GM12892 (cell line): Measurements from ENCODE around the gene SLC1A3.

ENCODE experiments used
- POLR2A ChIP-seq: IDR thresholded peaks from 2 replicates; pipeline ENCODE4 v1.6.1; 2011; ENCODE audit warnings: low read depth, low read length, control low read depth
- POLR2AphosphoS5 ChIP-seq: IDR thresholded peaks from 2 replicates; pipeline ENCODE4 v1.6.1; 2011; ENCODE audit warnings: low read depth, low read length, control low read depth
- TAF1 ChIP-seq: IDR thresholded peaks from 2 replicates; pipeline ENCODE4 v1.6.1; 2011; ENCODE audit warnings: low read depth, mild to moderate bottlenecking, control low read depth, low read length, borderline replicate concordance

DNA sequence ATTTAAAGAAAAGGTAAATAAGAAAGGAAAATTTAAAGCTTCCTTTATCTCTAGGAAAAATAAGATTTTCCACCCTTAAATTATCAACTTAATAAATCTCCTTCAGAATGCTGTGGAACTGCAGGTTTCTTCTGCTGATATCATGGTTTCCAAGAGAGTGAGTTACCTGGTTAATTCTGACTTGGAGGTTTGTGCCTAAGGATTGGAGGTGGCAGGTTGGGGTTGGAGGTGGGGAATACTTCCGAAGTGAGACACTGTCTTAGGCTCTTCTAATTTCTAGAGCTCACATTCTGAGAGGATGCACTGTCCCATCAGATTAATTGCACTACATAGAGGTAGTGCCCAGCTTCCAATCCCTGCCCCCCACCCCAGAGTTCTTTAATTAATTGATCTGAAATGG, 31.1 kb downstream of the SLC1A3 start:
- no peak for TF ChIP-seq POLR2A
- TF ChIP-seq POLR2AphosphoS5 = no peak
- TF ChIP-seq TAF1 = no peak
